ENCODE data around the gene SLC15A3. TPM values are rescaled to one million over a fixed set of nuclear protein-coding genes. Genes with fewer than 3 reads are reported as not detected.
"Not testable (repeated sequence)": the region's sequence is repeated elsewhere in the genome, so short reads cannot be mapped to it uniquely, and the experiment has no call there.

The SLC15A3 gene
- polyA plus RNA-seq, 5 donors, result 14.7 to 21.2 (median 20.6) TPM

GRCh38 chr11:60915248-60915914 is 36.6 kb downstream of the SLC15A3 start:
- DNase-seq, result no peak

GRCh38 chr11:60914633-60915247 is 37.2 kb downstream of the SLC15A3 start:
- no peak for DNase-seq

- DNase-seq, result peak; percentile 90 to 92
Observed at GRCh38 chr11:60913793-60914632, 38.0 kb downstream of the SLC15A3 start, which contains the start of gene TMEM109. Gene TMEM109, plus strand, starts transcription at chr11:60914158. Its CDS starts 5,536 bp downstream, at chr11:60919694.

- DNase-seq, result no peak
Observed at GRCh38 chr11:60912851-60913528, 39.0 kb downstream of the SLC15A3 start.

GRCh38 chr11:60912223-60912850 is 39.6 kb downstream of the SLC15A3 start:
- DNase-seq, result no peak

- no peak for DNase-seq
Observed at GRCh38 chr11:60910711-60911380, 41.1 kb downstream of the SLC15A3 start.

- no peak for DNase-seq
Observed at GRCh38 chr11:60910281-60910687, 41.7 kb downstream of the SLC15A3 start.

- not testable (repeated sequence) for DNase-seq
Observed at GRCh38 chr11:60909680-60910280, 42.2 kb downstream of the SLC15A3 start.

- no peak for DNase-seq
Observed at GRCh38 chr11:60908803-60909202, 43.2 kb downstream of the SLC15A3 start.

GRCh38 chr11:60906132-60906972 is 45.6 kb downstream of the SLC15A3 start, which contains the start of gene PRPF19:
Gene PRPF19, minus strand, starts transcription at chr11:60906585. Its CDS starts 203 bp downstream, at chr11:60906382.
- peak; percentile 95 to 96 for DNase-seq

GRCh38 chr11:60905551-60906113 is 46.3 kb downstream of the SLC15A3 start:
- no peak for DNase-seq

GRCh38 chr11:60905047-60905446 is 46.9 kb downstream of the SLC15A3 start:
- DNase-seq, result no peak

GRCh38 chr11:60902625-60903024 is 49.4 kb downstream of the SLC15A3 start:
- no peak for DNase-seq

- no peak for DNase-seq
Observed at GRCh38 chr11:60900673-60901404, 51.1 kb downstream of the SLC15A3 start.

- no peak for DNase-seq
Observed at GRCh38 chr11:60899977-60900376, 52.0 kb downstream of the SLC15A3 start.

GRCh38 chr11:60899046-60899936 is 52.7 kb downstream of the SLC15A3 start:
- peak in 1 of 2 donors; percentile 19 for DNase-seq

GRCh38 chr11:60897496-60897895 is 54.5 kb downstream of the SLC15A3 start:
- DNase-seq, result no peak
